Osteoblast (primary cell): Measurements from ENCODE around the gene TNFSF12. TPM values are rescaled to one million over a fixed set of nuclear protein-coding genes. Genes with fewer than 3 reads are reported as not detected.

Experiments
- DNase-seq: peaks from one replicate; pipeline ENCODE4 v3.0.0; 2011; ENCODE audit warnings: low spot score, mixed read lengths; ENCODE audit not compliant: insufficient read length; ENCODE audit errors: missing footprints
- H2AFZ ChIP-seq: 2 replicates; pipeline ENCODE4 v1.6.0; 2011; ENCODE audit warnings: mild to moderate bottlenecking, low read length
- H3K27ac ChIP-seq: 2 replicates; pipeline ENCODE4 v1.5.1; 2011; ENCODE audit warnings: mild to moderate bottlenecking, low read depth, low read length, moderate library complexity
- H3K27me3 ChIP-seq: 2 replicates; pipeline ENCODE4 v1.6.0; 2012; ENCODE audit warnings: mild to moderate bottlenecking, control low read depth, inconsistent platforms, low read length, moderate library complexity; ENCODE audit not compliant: insufficient read depth
- H3K36me3 ChIP-seq: 2 replicates; pipeline ENCODE4 v1.5.1; 2011; ENCODE audit warnings: mild to moderate bottlenecking, low read length, control low read depth, moderate library complexity; ENCODE audit not compliant: insufficient read depth
- H3K4me1 ChIP-seq: 2 replicates; pipeline ENCODE4 v1.5.1; 2011; ENCODE audit warnings: mild to moderate bottlenecking, low read length, control low read depth, moderate library complexity; ENCODE audit not compliant: insufficient read depth
- H3K4me2 ChIP-seq: 2 replicates; pipeline ENCODE4 v1.6.0; 2011; ENCODE audit warnings: mild to moderate bottlenecking, low read length; ENCODE audit not compliant: insufficient read depth
- H3K4me3 ChIP-seq: fragments of 200-600 bp; sonication (generic); 3 replicates; pipeline ENCODE4 v1.5.1; 2012; ENCODE audit warnings: mild to moderate bottlenecking, low read length, inconsistent platforms; ENCODE audit not compliant: insufficient read depth
- H3K79me2 ChIP-seq: 2 replicates; pipeline ENCODE4 v1.6.0; 2012; ENCODE audit warnings: mild to moderate bottlenecking, low read length, control low read depth, inconsistent platforms; ENCODE audit not compliant: insufficient read depth
- H3K9me3 ChIP-seq: 2 replicates; pipeline ENCODE4 v1.5.1; 2011; ENCODE audit warnings: low read depth, low read length, control low read depth
- H4K20me1 ChIP-seq: 2 replicates; pipeline ENCODE4 v1.6.0; 2012; ENCODE audit warnings: mild to moderate bottlenecking, low read length, control low read depth; ENCODE audit not compliant: insufficient read depth
- CTCF ChIP-seq: IDR thresholded peaks from 2 replicates; pipeline ENCODE4 v1.5.1; 2011; ENCODE audit warnings: mild to moderate bottlenecking, low read depth, low read length, moderate library complexity; ENCODE audit errors: extremely low read depth
- total RNA-seq: library from RNA; depleted of rRNA; stranded (reverse); fragments of >200 nt; gene quantifications from 2 replicates; pipeline ENCODE4 v1.2.3, GENCODE V29; 2012

The TNFSF12 gene
- total RNA-seq, 1 donor: 11.2 TPM

GRCh38 chr17:7573324-7574080, 24.6 kb downstream of the TNFSF12 start:
- Histone ChIP-seq H3K4me3 (peak overlapping the region; percentile 87), H3K27me3 (no peaks in the 10 kb centered on the region), H4K20me1 (peaks cover 55% of the 10 kb centered on the region), H3K4me1 (peaks cover 36% of the 10 kb centered on the region), H3K9me3 (no peaks in the 10 kb centered on the region), H3K27ac (peak overlapping the region; percentile 92), H3K36me3 (peaks cover 75% of the 10 kb centered on the region), H3K79me2 (peaks cover 81% of the 10 kb centered on the region), H2AFZ (no peak overlapping the region), H3K4me2 (peak overlapping the region; percentile 88)
- peak; percentile 97 for DNase-seq
- no peak for TF ChIP-seq CTCF

GRCh38 chr17:7574176-7574953, 25.5 kb downstream of the TNFSF12 start:
- H3K79me2 ChIP-seq: peaks cover 76% of the 10 kb centered on the region
- TF ChIP-seq CTCF: no peak
- H4K20me1 ChIP-seq: peaks cover 57% of the 10 kb centered on the region
- no peaks in the 10 kb centered on the region for H3K9me3 ChIP-seq
- H3K36me3 ChIP-seq: peaks cover 76% of the 10 kb centered on the region
- H2AFZ ChIP-seq: no peak overlapping the region
- peaks cover 43% of the 10 kb centered on the region for H3K4me1 ChIP-seq
- H3K27me3 ChIP-seq: no peaks in the 10 kb centered on the region
- H3K4me2 ChIP-seq: peak overlapping the region; percentile 88
- no peak for DNase-seq
- H3K27ac ChIP-seq: peak overlapping the region; percentile 92
- peak overlapping the region; percentile 87 for H3K4me3 ChIP-seq

GRCh38 chr17:7575481-7575883, 26.6 kb downstream of the TNFSF12 start:
- Histone ChIP-seq H3K36me3 (peaks cover 65% of the 10 kb centered on the region), H3K4me3 (peak overlapping the region; percentile 87), H3K9me3 (no peaks in the 10 kb centered on the region)

More at GRCh38 chr17:7575481-7575883, 26.6 kb downstream of the TNFSF12 start:
- Histone ChIP-seq H4K20me1 (peaks cover 57% of the 10 kb centered on the region), H3K27ac (peak overlapping the region; percentile 92), H3K79me2 (peaks cover 74% of the 10 kb centered on the region), H3K4me1 (peaks cover 54% of the 10 kb centered on the region), H2AFZ (no peak overlapping the region), H3K4me2 (peak overlapping the region; percentile 88), H3K27me3 (no peaks in the 10 kb centered on the region)
- TF ChIP-seq CTCF: no peak
- no peak for DNase-seq
